Ascending aorta (tissue), 2 donors: ENCODE measurements around the gene CHMP5. TPM values are rescaled to one million over a fixed set of nuclear protein-coding genes. Genes with fewer than 3 reads are reported as not detected.

Experiments
- DNase-seq, 2 donors: peaks; one replicate each; pipeline ENCODE4 v3.0.0-alpha.2; 2019; ENCODE audit warnings: low spot score in 2 of 2
- H3K27ac ChIP-seq, 2 donors: fragments of 200-600 bp; sonication (generic); one replicate each; pipeline ENCODE4 v1.5.1; 2016 to 2017; ENCODE audit warnings: mild to moderate bottlenecking in 1 of 2
- H3K27me3 ChIP-seq: fragments of 200-600 bp; sonication (generic); one replicate; pipeline ENCODE4 v1.5.1; 2017
- H3K36me3 ChIP-seq, 2 donors: fragments of 200-600 bp; sonication (generic); one replicate each; pipeline ENCODE4 v1.5.1; 2016
- H3K4me1 ChIP-seq, 2 donors: fragments of 200-600 bp; sonication (generic); one replicate each; pipeline ENCODE4 v1.5.1; 2016 to 2017; ENCODE audit warnings: mild to moderate bottlenecking in 1 of 2
- H3K4me3 ChIP-seq, 2 donors: fragments of 200-600 bp; sonication (generic); one replicate each; pipeline ENCODE4 v1.5.1; 2016 to 2017; ENCODE audit warnings: mild to moderate bottlenecking in 1 of 2
- H3K9me3 ChIP-seq, 2 donors: fragments of 200-600 bp; sonication (generic); one replicate each; pipeline ENCODE4 v1.5.1; 2016
- intact Hi-C: fragments of 100-400 bp; cut with DNase I; formaldehyde crosslinking; loops from one replicate; pipeline ENCODE4 v1.15.1; 2023
- total RNA-seq: library from RNA; depleted of rRNA; stranded (reverse); fragments of >200 nt; gene quantifications from one replicate; pipeline ENCODE4 v1.1.0, GENCODE V29; 2016
- TF ChIP-seq, protein P1 (sequence below), 3 experiments: fragments of 200-600 bp in 2 of 3; fragments of 450-650 bp in 1 of 3; sonication (generic) in 2 of 3; IDR thresholded peaks; one replicate each; pipeline ENCODE4 v1.5.1; 2016 to 2019; ENCODE audit warnings: antibody characterized with exemption in 3 of 3, mild to moderate bottlenecking in 1 of 3, moderate library complexity in 1 of 3

CHMP5 gene
- total RNA-seq, 1 donor from 2014 or later = 47.5 TPM

DNA sequence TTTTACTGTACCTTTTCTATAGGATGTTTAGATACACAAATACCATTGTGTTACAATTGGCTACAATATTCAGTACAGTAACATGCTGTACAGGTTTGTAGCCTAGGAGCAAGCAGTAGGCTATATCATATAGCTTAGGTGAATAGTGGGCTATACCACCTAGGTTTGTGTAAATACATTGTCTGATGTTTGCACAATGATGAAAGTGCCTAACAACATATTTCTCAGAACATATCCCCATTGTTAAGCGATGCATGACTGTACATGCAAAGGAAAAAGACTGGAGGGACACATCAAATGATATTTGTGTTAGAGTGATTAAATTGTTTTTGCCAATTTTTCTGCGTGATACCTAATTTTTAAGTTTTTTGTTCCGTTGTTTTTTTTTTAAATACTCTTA lies 5.3 kb downstream of the CHMP5 start:
- intact Hi-C loops = no loop called here
- no peak for DNase-seq
- no peak overlapping the region for H3K27ac ChIP-seq
- TF ChIP-seq, protein P1, sequence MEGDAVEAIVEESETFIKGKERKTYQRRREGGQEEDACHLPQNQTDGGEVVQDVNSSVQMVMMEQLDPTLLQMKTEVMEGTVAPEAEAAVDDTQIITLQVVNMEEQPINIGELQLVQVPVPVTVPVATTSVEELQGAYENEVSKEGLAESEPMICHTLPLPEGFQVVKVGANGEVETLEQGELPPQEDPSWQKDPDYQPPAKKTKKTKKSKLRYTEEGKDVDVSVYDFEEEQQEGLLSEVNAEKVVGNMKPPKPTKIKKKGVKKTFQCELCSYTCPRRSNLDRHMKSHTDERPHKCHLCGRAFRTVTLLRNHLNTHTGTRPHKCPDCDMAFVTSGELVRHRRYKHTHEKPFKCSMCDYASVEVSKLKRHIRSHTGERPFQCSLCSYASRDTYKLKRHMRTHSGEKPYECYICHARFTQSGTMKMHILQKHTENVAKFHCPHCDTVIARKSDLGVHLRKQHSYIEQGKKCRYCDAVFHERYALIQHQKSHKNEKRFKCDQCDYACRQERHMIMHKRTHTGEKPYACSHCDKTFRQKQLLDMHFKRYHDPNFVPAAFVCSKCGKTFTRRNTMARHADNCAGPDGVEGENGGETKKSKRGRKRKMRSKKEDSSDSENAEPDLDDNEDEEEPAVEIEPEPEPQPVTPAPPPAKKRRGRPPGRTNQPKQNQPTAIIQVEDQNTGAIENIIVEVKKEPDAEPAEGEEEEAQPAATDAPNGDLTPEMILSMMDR (IDR thresholded peaks at IDR 0.05) = no peak
- H3K4me3 ChIP-seq = no peak overlapping the region
- H3K4me1 ChIP-seq = peaks cover 7 to 9% of the 10 kb centered on the region in 2 donors
- no peaks in the 10 kb centered on the region for H3K9me3 ChIP-seq
- peaks cover 38 to 83% of the 10 kb centered on the region in 2 donors for H3K36me3 ChIP-seq
- H3K27me3 ChIP-seq = no peaks in the 10 kb centered on the region

DNA sequence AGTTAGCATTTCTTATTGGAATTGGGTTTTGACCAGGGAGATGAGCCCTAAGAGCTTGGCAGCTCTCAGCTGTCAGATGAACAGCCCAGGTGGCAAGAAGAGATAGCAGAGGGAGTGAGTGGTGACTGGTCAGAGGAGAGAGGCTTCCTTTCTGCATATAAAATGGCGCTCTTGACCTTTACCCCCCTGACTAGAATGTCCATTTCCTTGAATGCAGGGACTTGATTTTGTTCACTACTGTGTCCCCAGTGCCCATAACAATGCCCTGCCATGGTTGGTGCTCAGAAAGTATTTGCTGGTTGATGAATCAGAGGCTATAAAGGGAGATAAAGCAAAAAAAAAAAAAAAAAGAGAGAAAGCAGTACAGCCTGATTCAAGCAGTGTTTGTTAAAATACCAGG lies 7.2 kb downstream of the CHMP5 start:
- TF ChIP-seq, protein P1 (IDR thresholded peaks at IDR 0.05) = no peak
- intact Hi-C loops = no loop called here
- no peak for DNase-seq
- Histone ChIP-seq H3K36me3 (peaks cover 50 to 97% of the 10 kb centered on the region in 2 donors), H3K4me1 (no peaks in the 10 kb centered on the region), H3K9me3 (no peaks in the 10 kb centered on the region), H3K4me3 (no peak overlapping the region), H3K27me3 (no peaks in the 10 kb centered on the region), H3K27ac (no peak overlapping the region)

DNA sequence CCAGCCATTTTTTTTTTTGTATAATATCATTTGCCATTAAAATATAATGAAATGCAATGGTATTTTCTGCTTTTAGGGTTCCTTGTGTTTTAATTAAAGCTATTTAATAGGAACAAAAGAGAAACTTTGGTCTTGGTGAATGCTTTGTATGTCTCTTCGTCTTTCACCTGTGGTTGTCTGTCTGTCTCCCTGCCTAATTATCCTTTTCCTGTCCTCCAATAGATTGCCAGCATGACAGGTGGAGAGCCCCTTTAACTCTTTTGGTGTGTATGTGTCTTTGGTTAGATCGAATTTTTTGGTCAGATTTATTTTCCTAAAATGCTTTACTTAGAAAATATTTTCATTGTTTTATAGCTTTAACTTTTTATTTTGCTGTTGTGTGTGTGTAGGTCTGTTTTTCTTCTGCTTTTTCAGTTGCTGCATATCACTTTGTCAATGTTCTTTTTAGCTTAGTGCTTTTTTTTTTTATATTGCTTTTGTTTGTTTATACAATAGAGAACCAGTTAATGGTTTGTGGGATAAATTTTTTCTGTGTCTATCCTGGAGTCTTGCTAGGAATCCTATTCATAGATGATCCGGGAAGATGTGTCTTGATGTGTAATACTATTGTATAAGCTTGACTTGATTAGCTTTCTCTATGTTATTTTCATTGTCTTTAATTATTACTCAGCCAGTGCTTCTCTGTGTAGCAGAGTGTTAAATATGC lies 8.6 kb downstream of the CHMP5 start:
- DNase-seq = no peak
- Histone ChIP-seq H3K4me3 (no peak overlapping the region), H3K4me1 (no peaks in the 10 kb centered on the region), H3K36me3 (peaks cover 62 to 98% of the 10 kb centered on the region in 2 donors), H3K27me3 (no peaks in the 10 kb centered on the region), H3K9me3 (no peaks in the 10 kb centered on the region), H3K27ac (no peak overlapping the region)
- intact Hi-C loops = no loop called here
- TF ChIP-seq, protein P1 (IDR thresholded peaks at IDR 0.05) = no peak

DNA sequence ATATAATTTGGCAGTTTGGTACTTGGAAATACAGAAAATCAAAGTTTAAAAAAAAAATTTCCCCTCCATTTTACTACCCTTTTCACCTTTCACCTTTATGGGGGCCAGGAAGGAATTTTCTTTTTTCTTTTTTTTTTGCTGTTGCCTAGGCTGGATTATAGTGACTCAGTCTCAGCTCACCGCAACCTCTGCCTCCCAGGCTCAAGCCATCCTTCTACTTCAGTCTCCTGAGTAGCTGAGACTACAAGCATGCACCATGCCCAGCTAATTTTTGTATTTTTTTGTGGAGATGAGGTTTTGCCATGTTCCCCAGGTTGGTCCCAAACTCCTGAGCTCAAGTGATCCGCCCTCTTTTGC lies 9.1 kb downstream of the CHMP5 start:
- DNase-seq = no peak
- Histone ChIP-seq H3K4me1 (no peaks in the 10 kb centered on the region), H3K4me3 (no peak overlapping the region), H3K9me3 (no peaks in the 10 kb centered on the region), H3K27me3 (no peaks in the 10 kb centered on the region), H3K36me3 (peaks cover 68 to 98% of the 10 kb centered on the region in 2 donors), H3K27ac (no peak overlapping the region)
- intact Hi-C loops = no loop called here
- TF ChIP-seq, protein P1 (IDR thresholded peaks at IDR 0.05) = no peak

DNA sequence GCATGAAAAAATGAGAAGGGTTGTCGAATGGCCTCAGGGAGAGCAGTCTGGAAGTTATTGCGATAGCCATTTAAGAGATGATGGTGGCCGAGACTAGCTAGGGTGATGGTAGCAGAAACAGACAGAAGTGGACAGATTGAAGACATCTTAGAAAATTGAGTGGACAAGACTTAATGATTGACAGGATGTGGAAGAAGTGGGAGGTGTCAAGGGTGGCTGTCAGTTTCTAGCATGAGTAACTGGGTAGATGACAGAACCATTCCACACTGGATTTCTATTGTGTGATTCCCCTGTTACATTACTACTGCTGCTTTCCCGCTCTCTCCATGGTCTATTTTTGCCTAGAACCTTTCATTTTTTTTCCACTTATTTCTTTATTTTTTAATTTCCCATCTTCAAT lies 12.6 kb downstream of the CHMP5 start:
- intact Hi-C loops = no loop called here
- no peak for DNase-seq
- H3K27ac ChIP-seq = no peak overlapping the region
- no peaks in the 10 kb centered on the region for H3K27me3 ChIP-seq
- no peak overlapping the region for H3K4me3 ChIP-seq
- TF ChIP-seq, protein P1 (IDR thresholded peaks at IDR 0.05) = no peak
- no peaks in the 10 kb centered on the region for H3K9me3 ChIP-seq
- H3K4me1 ChIP-seq = no peaks in the 10 kb centered on the region
- H3K36me3 ChIP-seq = peaks cover 74 to 97% of the 10 kb centered on the region in 2 donors
